Measurements from ENCODE around the gene USP4. TPM values are rescaled to one million over a fixed set of nuclear protein-coding genes. Genes with fewer than 3 reads are reported as not detected.
A peak's percentile ranks its signal among the peaks of the same experiment; 100 is the strongest.
"Not testable (repeated sequence)": the region's sequence is repeated elsewhere in the genome, so short reads cannot be mapped to it uniquely, and the experiment has no call there.

USP4 gene
- total RNA-seq, 2 experiments from 2014 or later = 72.1 to 74.0 TPM

- H3K4me3 Mint-ChIP-seq = no peak overlapping the region
- no peaks in the 10 kb centered on the region for H3K9me3 Mint-ChIP-seq (ENCODE audit: insufficient read depth)
- no peaks in the 10 kb centered on the region for H3K4me1 Mint-ChIP-seq (ENCODE audit: low read depth)
- H3K27ac Mint-ChIP-seq = no peak overlapping the region
- H3K36me3 Mint-ChIP-seq (ENCODE audit: low read depth) = peaks cover 15% of the 10 kb centered on the region
- no peak for DNase-seq
- no peaks in the 10 kb centered on the region for H3K27me3 Mint-ChIP-seq (ENCODE audit: low read depth)
- ATAC-seq = peak; percentile 8
- ChIA-PET CTCF (no interaction called here), POLR2A (no interaction called here)
Measured at GRCh38 chr3:49265661-49266386, 74.0 kb downstream of the USP4 start.

DNA sequence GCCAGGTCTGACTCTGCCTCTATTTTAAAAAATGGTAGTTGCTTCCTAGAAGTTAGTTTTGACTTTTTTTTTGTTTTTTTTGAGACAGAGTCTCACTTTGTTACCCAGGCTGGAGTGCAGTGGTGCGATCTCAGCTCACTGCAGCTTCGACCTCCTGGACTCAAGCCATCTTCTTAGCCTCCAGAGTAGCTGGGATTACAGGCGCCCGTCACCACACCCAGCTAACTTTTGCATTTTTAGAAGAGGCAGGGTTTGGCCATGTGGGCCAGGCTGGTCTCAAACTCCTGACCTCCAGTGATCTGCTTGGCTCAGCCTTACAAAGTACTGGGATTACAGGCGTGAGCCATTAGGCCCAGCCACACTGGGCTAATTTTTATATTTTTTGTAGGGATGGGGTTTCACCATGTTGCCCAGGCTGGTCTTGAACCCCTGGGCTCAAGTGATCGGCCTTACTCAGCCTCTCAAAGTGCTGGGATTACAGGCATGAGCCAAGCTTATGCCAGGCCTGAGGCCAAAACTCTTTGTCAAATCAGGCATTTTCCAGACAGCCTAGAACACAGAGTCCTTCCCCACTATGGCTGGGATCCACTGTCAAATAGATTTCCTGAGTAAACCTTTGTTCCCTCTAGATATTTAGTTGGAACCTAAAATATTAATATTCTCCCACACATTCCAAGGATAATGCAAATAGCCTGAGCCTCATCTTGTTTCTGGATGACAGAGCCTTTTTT is 76.5 kb downstream of the USP4 start:
- H3K4me1 Mint-ChIP-seq (ENCODE audit: low read depth) = no peaks in the 10 kb centered on the region
- POLR2A ChIA-PET = no interaction called here
- H3K36me3 Mint-ChIP-seq (ENCODE audit: low read depth) = peaks cover 8% of the 10 kb centered on the region
- H3K27ac Mint-ChIP-seq = no peak overlapping the region
- no peaks in the 10 kb centered on the region for H3K27me3 Mint-ChIP-seq (ENCODE audit: low read depth)
- no peak for ATAC-seq
- no peak overlapping the region for H3K4me3 Mint-ChIP-seq
- DNase-seq = no peak
- no peaks in the 10 kb centered on the region for H3K9me3 Mint-ChIP-seq (ENCODE audit: insufficient read depth)
- CTCF ChIA-PET = no interaction called here

DNA sequence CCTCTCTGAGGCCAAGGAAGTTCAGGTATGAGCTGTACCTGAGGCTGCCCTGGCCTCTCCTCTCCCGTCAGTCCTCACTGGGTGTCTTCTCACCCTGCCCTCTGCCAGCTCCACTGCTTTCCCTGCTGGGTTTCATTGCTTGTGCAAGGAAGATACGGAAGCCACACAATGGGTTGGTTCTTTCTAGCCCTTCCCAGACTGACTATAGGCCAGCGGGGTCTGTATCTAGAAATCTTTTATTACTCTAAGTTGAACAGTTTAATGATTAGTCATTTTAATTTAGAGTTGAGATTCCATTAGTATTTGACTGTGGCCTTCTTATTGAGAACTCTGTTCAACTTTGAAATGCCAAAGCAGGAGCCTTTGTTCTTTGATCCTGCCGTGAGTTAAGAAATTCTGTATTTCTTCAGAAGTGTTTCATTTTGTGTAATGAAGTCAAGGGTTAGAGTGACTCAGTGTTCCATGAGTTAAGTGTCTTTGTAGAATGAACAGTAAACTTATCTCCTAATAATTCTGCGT is 79.0 kb downstream of the USP4 start:
- ChIA-PET CTCF (no interaction called here), POLR2A (interaction anchor here (0.5 kb wide), 1 partner anchor 137 kb away, joined by 3 read pairs; no protein-coding TSS in a partner anchor)
- Mint-ChIP-seq H3K27me3 (ENCODE audit: low read depth) (no peaks in the 10 kb centered on the region), H3K36me3 (ENCODE audit: low read depth) (peaks cover 3% of the 10 kb centered on the region), H3K27ac (no peak overlapping the region), H3K4me3 (no peak overlapping the region), H3K4me1 (ENCODE audit: low read depth) (no peaks in the 10 kb centered on the region), H3K9me3 (ENCODE audit: insufficient read depth) (no peaks in the 10 kb centered on the region)
- no peak for ATAC-seq
- no peak for DNase-seq

GRCh38 chr3:49257187-49257586 is 82.7 kb downstream of the USP4 start:
- Mint-ChIP-seq H3K4me1 (ENCODE audit: low read depth) (peaks cover 5% of the 10 kb centered on the region), H3K27me3 (ENCODE audit: low read depth) (peaks cover 2% of the 10 kb centered on the region), H3K36me3 (ENCODE audit: low read depth) (no peaks in the 10 kb centered on the region), H3K9me3 (ENCODE audit: insufficient read depth) (no peaks in the 10 kb centered on the region), H3K4me3 (no peak overlapping the region), H3K27ac (no peak overlapping the region)
- ChIA-PET POLR2A (no interaction called here), CTCF (no interaction called here)
- no peak for ATAC-seq
- no peak for DNase-seq

DNA sequence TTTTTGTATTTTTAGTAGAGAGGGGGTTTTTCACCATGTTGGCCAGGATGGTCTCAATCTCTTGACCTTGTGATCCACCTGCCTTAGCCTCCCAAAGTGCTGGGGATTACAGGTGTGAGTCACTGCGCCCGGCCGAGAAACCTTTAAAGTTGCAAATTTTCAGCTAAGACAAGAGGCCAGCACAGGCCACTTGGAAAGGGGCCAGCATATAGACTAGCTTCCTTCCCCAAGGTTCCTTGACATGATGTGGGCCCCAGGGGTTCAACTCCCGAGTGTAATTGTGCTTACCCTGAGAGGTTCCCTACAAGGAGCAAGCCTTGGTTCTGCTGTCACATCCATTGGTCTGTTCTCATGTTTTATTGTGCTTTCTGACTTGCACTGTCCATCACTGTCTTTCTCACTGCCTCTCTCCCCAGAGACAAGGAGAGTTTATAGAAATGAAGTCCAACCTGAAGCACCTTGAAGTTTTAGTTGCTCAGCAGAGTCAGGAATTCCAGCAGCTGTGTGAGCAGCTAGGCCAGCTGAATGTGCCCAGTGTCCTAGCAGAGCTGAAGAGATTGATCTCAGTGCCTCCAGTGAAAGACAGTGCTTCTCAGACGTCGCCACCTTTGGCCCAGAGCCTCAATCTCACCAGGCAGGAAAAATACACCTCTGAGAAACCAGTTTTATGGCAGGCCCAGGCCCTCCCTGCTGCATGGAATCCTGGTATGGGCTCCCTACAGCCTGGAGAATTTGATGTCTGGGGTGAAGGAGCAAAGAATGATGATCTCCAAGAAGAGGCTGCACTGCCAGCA is 83.9 kb downstream of the USP4 start:
- H3K4me3 Mint-ChIP-seq = no peak overlapping the region
- H3K36me3 Mint-ChIP-seq (ENCODE audit: low read depth) = no peaks in the 10 kb centered on the region
- POLR2A ChIA-PET = no interaction called here
- H3K9me3 Mint-ChIP-seq (ENCODE audit: insufficient read depth) = no peaks in the 10 kb centered on the region
- ATAC-seq = no peak
- CTCF ChIA-PET = no interaction called here
- H3K27ac Mint-ChIP-seq = no peak overlapping the region
- H3K4me1 Mint-ChIP-seq (ENCODE audit: low read depth) = peaks cover 5% of the 10 kb centered on the region
- no peak for DNase-seq
- peaks cover 2% of the 10 kb centered on the region for H3K27me3 Mint-ChIP-seq (ENCODE audit: low read depth)

DNA sequence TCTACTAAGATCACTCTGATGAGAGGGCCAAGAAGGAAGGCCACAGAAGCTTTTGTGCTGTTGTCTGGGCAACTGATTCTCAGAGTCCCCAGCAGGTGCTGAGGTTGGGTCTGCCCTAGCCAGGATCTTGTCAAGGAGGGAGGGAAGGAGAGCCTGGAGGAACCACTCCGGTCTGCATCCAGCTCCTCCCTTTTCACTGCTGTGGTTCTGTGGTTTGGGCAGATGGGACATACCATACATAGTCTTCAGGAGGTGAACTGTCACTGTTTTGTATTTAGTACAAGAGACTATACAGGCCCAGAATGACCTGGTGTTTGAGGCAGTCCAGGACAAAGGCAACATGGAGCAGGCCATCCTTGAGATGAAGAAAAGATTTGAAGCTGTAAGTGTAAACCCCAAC is 84.7 kb downstream of the USP4 start:
- Mint-ChIP-seq H3K9me3 (ENCODE audit: insufficient read depth) (no peaks in the 10 kb centered on the region), H3K36me3 (ENCODE audit: low read depth) (no peaks in the 10 kb centered on the region), H3K27me3 (ENCODE audit: low read depth) (peaks cover 4% of the 10 kb centered on the region), H3K27ac (no peak overlapping the region), H3K4me1 (ENCODE audit: low read depth) (peaks cover 5% of the 10 kb centered on the region), H3K4me3 (no peak overlapping the region)
- ChIA-PET POLR2A (no interaction called here), CTCF (no interaction called here)
- no peak for DNase-seq
- no peak for ATAC-seq

DNA sequence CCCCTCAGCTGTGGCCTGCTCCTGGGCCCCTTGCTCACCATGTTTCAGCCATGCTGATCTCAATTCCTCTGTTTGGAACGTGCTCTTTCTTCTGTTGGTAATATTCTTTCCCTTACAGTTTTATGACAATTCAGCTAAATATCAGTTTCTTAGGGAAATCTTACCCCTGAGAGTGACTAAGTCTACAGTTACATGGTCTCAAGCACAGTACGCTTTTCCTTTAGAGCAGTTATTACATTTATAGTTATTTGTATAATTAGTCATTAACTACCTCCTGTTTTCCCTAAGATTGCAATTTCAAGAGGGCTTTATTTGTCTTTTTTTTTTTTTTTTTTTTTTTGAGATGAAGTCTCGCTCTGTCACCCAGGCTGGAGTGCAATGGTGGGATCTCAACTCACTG is 86.3 kb downstream of the USP4 start:
- H3K9me3 Mint-ChIP-seq (ENCODE audit: insufficient read depth) = no peaks in the 10 kb centered on the region
- no peaks in the 10 kb centered on the region for H3K36me3 Mint-ChIP-seq (ENCODE audit: low read depth)
- H3K4me1 Mint-ChIP-seq (ENCODE audit: low read depth) = peaks cover 5% of the 10 kb centered on the region
- H3K27ac Mint-ChIP-seq = no peak overlapping the region
- ATAC-seq (no peak), DNase-seq (no peak)
- POLR2A ChIA-PET = no interaction called here
- no peak overlapping the region for H3K4me3 Mint-ChIP-seq
- H3K27me3 Mint-ChIP-seq (ENCODE audit: low read depth) = peaks cover 4% of the 10 kb centered on the region
- CTCF ChIA-PET = no interaction called here

DNA sequence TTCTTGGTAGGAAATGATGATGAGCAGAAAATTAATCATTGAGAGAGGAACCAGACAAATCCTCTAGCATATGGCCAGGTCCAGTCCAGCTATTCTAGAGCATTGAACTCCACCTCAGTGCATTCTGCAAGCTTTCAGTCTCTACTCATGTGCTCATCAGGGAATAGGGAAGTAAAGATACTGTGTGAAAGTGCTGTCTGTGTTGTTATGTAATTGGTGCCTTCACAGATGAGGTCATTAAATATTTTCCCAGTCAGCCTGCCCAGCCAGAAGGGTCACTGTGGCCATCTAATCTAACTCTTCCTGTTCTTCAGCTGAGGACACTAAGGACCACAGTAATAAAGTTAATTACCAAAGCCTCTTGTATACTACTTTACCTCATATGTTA is 91.0 kb downstream of the USP4 start:
- Mint-ChIP-seq H3K9me3 (ENCODE audit: insufficient read depth) (no peaks in the 10 kb centered on the region), H3K27ac (no peak overlapping the region), H3K4me3 (no peak overlapping the region), H3K36me3 (ENCODE audit: low read depth) (no peaks in the 10 kb centered on the region), H3K4me1 (ENCODE audit: low read depth) (no peaks in the 10 kb centered on the region), H3K27me3 (ENCODE audit: low read depth) (peaks cover 4% of the 10 kb centered on the region)
- ChIA-PET POLR2A (no interaction called here), CTCF (no interaction called here)
- ATAC-seq (no peak), DNase-seq (no peak)

- no peaks in the 10 kb centered on the region for H3K9me3 Mint-ChIP-seq (ENCODE audit: insufficient read depth)
- H3K4me3 Mint-ChIP-seq = no peak overlapping the region
Measured at GRCh38 chr3:49244581-49245205, 95.2 kb downstream of the USP4 start.

DNA sequence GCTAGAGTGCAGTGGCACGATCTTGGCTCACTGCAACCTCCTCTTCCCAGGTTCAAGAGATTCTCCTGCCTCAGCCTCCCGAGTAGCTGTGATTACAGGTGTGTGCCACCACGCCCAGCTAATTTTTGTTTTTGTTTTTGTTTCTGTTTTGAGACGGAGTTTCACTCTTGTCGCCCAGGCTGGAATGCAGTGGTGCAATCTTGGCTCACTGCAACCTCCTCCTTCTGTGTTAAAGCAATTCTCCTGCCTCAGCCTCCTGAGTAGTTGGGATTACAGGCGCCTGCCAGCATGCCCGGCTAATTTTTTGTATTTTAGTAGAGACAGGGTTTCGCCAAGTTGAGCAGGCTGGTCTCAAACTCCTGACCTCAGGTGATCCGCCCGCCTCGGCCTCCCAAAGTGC is 99.8 kb downstream of the USP4 start:
- H3K27ac Mint-ChIP-seq; H3K4me3 Mint-ChIP-seq; ATAC-seq; CTCF ChIA-PET; H3K4me1 Mint-ChIP-seq (ENCODE audit: low read depth); H3K36me3 Mint-ChIP-seq (ENCODE audit: low read depth); POLR2A ChIA-PET; H3K27me3 Mint-ChIP-seq (ENCODE audit: low read depth); DNase-seq; H3K9me3 Mint-ChIP-seq (ENCODE audit: insufficient read depth): not testable (repeated sequence)

More at GRCh38 chr3:49244581-49245205, 95.2 kb downstream of the USP4 start:
- CTCF ChIA-PET = interaction anchor here (0.6 to 0.7 kb wide), 2 partner anchors 8 to 95 kb away, joined by 3 read pairs; partner anchors contain the start of gene USP4
- POLR2A ChIA-PET = interaction anchor here (0.7 kb wide), 2 partner anchors 9 to 150 kb away, joined by 3 to 6 read pairs; no protein-coding TSS in a partner anchor
- no peaks in the 10 kb centered on the region for H3K36me3 Mint-ChIP-seq (ENCODE audit: low read depth)
- H3K27me3 Mint-ChIP-seq (ENCODE audit: low read depth) = peaks cover 4% of the 10 kb centered on the region
- DNase-seq (no peak), ATAC-seq (no peak)
- H3K4me1 Mint-ChIP-seq (ENCODE audit: low read depth) = no peaks in the 10 kb centered on the region
- H3K27ac Mint-ChIP-seq = no peak overlapping the region

DNA sequence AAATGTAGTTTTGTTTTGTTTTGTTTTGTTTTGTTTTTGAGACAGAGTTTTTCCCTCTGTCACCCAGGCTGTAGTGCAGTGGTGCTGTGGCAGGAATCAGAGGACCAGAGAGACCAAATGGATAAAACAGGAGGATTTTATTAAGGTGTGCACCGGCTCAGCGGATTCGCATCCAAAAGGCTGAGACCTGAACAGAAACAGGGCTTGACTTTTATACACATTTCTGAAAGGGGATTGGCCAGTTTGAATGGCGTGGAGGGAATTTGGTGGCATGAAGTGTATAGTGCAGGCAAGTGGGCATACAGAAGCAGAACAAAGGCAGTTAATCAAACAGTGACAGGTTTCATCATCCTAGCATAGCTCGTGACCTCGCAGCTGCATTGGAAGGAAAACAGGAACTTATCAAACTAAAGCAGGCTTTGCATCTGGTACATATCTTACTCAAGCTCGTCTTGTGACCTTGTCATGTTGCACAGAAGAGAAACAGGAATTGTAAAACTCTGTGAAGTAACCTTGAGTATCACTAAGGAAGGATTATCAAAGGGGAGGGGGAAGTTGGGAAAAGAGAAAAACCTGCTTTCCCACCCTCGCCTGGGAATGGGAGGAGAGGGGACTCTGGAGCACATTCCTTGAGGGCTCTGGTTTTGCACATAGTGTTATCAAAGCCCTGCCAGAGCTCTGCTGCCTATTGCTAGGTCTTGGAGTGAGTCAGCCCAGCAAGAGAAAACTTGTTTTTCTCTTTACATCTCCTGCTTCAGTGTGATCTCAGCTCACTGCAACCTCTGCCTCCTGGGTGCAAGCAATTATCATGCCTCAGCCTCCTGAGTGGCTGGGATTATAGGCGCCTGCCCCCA is 101.4 kb downstream of the USP4 start:
- no peaks in the 10 kb centered on the region for H3K36me3 Mint-ChIP-seq (ENCODE audit: low read depth)
- ChIA-PET CTCF (no interaction called here), POLR2A (no interaction called here)
- H3K9me3 Mint-ChIP-seq (ENCODE audit: insufficient read depth) = peaks cover 3% of the 10 kb centered on the region
- no peak overlapping the region for H3K4me3 Mint-ChIP-seq
- H3K27me3 Mint-ChIP-seq (ENCODE audit: low read depth) = peaks cover 9% of the 10 kb centered on the region
- no peak for ATAC-seq
- no peak overlapping the region for H3K27ac Mint-ChIP-seq
- H3K4me1 Mint-ChIP-seq (ENCODE audit: low read depth) = no peaks in the 10 kb centered on the region
- no peak for DNase-seq

Measured in activated CD8-positive, alpha-beta T cell treated with anti-CD3 and anti-CD28 coated beads, Interleukin-2, amount 10 ng/mL, durations not matched to agents 7 days and 5 days (primary cell).